RWPE2 (cell line): ENCODE results near the gene HOXD9.

Experiments
- ATAC-seq: fragments of 200-7000 bp; cut with Tn5 transposase; 3 replicates; pipeline ENCODE4 v1.9.1; 2021; ENCODE audit warnings: low read depth
- DNase-seq: peaks from one replicate; pipeline ENCODE4 v3.0.0-alpha.2; 2020; ENCODE audit warnings: low spot score
- H3K27ac ChIP-seq: fragments of 450-650 bp; 2 replicates; pipeline ENCODE4 v1.5.1; 2017; ENCODE audit warnings: mild to moderate bottlenecking; ENCODE audit not compliant: poor library complexity, severe bottlenecking
- H3K27me3 ChIP-seq: fragments of 250-450 bp; sonication (Bioruptor Pico); 2 replicates; pipeline ENCODE4 v1.5.1; 2021; ENCODE audit warnings: mild to moderate bottlenecking, moderate library complexity; ENCODE audit not compliant: insufficient read depth, poor library complexity, severe bottlenecking
- H3K36me3 ChIP-seq: fragments of 250-450 bp; sonication (Bioruptor Pico); 2 replicates; pipeline ENCODE4 v1.5.1; 2020; ENCODE audit warnings: low read depth, mild to moderate bottlenecking, moderate library complexity
- H3K4me1 ChIP-seq: fragments of 250-450 bp; sonication (Bioruptor Pico); 2 replicates; pipeline ENCODE4 v1.5.1; 2021; ENCODE audit warnings: mild to moderate bottlenecking, moderate library complexity; ENCODE audit not compliant: insufficient read depth, poor library complexity, severe bottlenecking
- H3K4me3 ChIP-seq: fragments of 250-450 bp; sonication (Bioruptor Pico); 2 replicates; pipeline ENCODE4 v1.5.1; 2021; ENCODE audit warnings: mild to moderate bottlenecking, moderate library complexity; ENCODE audit not compliant: severe bottlenecking
- H3K9me3 ChIP-seq: fragments of 250-450 bp; sonication (Bioruptor Pico); 2 replicates; pipeline ENCODE4 v1.5.1; 2021; ENCODE audit warnings: mild to moderate bottlenecking, moderate library complexity; ENCODE audit not compliant: severe bottlenecking
- CTCF ChIP-seq: fragments of 450-650 bp; IDR thresholded peaks from one replicate; pipeline ENCODE4 v1.5.1; 2017; ENCODE audit warnings: mild to moderate bottlenecking, moderate library complexity; ENCODE audit not compliant: poor library complexity, severe bottlenecking

The HOXD9 gene

GRCh38 chr2:176158855-176159662, 36.5 kb downstream of the HOXD9 start:
- Histone ChIP-seq H3K27me3 (peaks cover 57% of the 10 kb centered on the region), H3K27ac (no peak overlapping the region), H3K4me3 (no peak overlapping the region), H3K36me3 (no peaks in the 10 kb centered on the region), H3K4me1 (no peaks in the 10 kb centered on the region), H3K9me3 (no peaks in the 10 kb centered on the region)
- ATAC-seq (no peak), DNase-seq (no peak)
- no peak for TF ChIP-seq CTCF

- TF ChIP-seq CTCF, result no peak
- Histone ChIP-seq H3K36me3 (no peaks in the 10 kb centered on the region), H3K9me3 (no peaks in the 10 kb centered on the region), H3K27ac (no peak overlapping the region), H3K4me1 (no peaks in the 10 kb centered on the region), H3K27me3 (peaks cover 64% of the 10 kb centered on the region), H3K4me3 (no peak overlapping the region)
- ATAC-seq, result 0 out of 3 replicates have a peak, but pooled peaks have one; percentile 11
- DNase-seq, result no peak
Measured at GRCh38 chr2:176159663-176160250, 37.2 kb downstream of the HOXD9 start.

- ATAC-seq (peak; percentile 23; the same call in 1 of the 3 replicates), DNase-seq (no peak)
- TF ChIP-seq CTCF, result no peak
- H3K9me3 ChIP-seq, result no peaks in the 10 kb centered on the region
- no peaks in the 10 kb centered on the region for H3K36me3 ChIP-seq
- H3K27me3 ChIP-seq, result peaks cover 71% of the 10 kb centered on the region
- H3K4me1 ChIP-seq, result no peaks in the 10 kb centered on the region
- no peak overlapping the region for H3K27ac ChIP-seq
- no peak overlapping the region for H3K4me3 ChIP-seq
Measured at GRCh38 chr2:176160251-176160985, 37.9 kb downstream of the HOXD9 start.

GRCh38 chr2:176160986-176161824, 38.7 kb downstream of the HOXD9 start:
- no peak for TF ChIP-seq CTCF
- Histone ChIP-seq H3K27me3 (peaks cover 78% of the 10 kb centered on the region), H3K4me3 (no peak overlapping the region), H3K9me3 (no peaks in the 10 kb centered on the region), H3K27ac (no peak overlapping the region), H3K4me1 (no peaks in the 10 kb centered on the region), H3K36me3 (no peaks in the 10 kb centered on the region)
- DNase-seq, result no peak
- no peak for ATAC-seq
